PFSK-1 (cell line): Measurements from ENCODE around the gene ANKRD13A.

Experiments used
- FOXP2 ChIP-seq: optimal IDR thresholded peaks from 2 replicates; pipeline ENCODE3; 2011; ENCODE audit warnings: borderline replicate concordance, control low read depth, inconsistent platforms; ENCODE audit not compliant: insufficient read depth; ENCODE audit errors: extremely low read length, extremely low read depth
- POLR2AphosphoS5 ChIP-seq: IDR thresholded peaks from 2 replicates; pipeline ENCODE4 v1.6.1; 2012; ENCODE audit warnings: low read depth, mild to moderate bottlenecking, control low read depth, low read length, moderate library complexity
- REST ChIP-seq, 2 experiments: IDR thresholded peaks; 2 replicates each; pipeline versions ENCODE4 v1.6.1 to v1.8.0; 2011 to 2012; ENCODE audit warnings: low read depth in 2 of 2, low read length in 2 of 2, control low read depth in 1 of 2, inconsistent platforms in 1 of 2, mild to moderate bottlenecking in 1 of 2, moderate library complexity in 1 of 2; ENCODE audit not compliant: insufficient read depth in 1 of 2
- SIN3A ChIP-seq: IDR thresholded peaks from 2 replicates; pipeline ENCODE4 v1.6.1; 2012; ENCODE audit warnings: mild to moderate bottlenecking, low read length, moderate library complexity, borderline replicate concordance; ENCODE audit not compliant: insufficient read depth
- TAF1 ChIP-seq: IDR thresholded peaks from 2 replicates; pipeline ENCODE4 v1.6.1; 2012; ENCODE audit warnings: low read length, control low read depth, borderline replicate concordance; ENCODE audit not compliant: insufficient read depth

The ANKRD13A gene

GRCh38 chr12:110046451-110047187 lies 47.4 kb downstream of the ANKRD13A start:
- no peak for TF ChIP-seq SIN3A
- TF ChIP-seq REST (IDR thresholded peaks at IDR 0.05; ENCODE audit: insufficient read depth in 1 of 2, low read depth in 2 of 2, low read length in 2 of 2): no peak
- TF ChIP-seq POLR2AphosphoS5: no peak
- no peak for TF ChIP-seq FOXP2
- no peak for TF ChIP-seq TAF1

GRCh38 chr12:110047297-110047940 lies 48.2 kb downstream of the ANKRD13A start:
- TF ChIP-seq SIN3A (no peak), POLR2AphosphoS5 (no peak), FOXP2 (no peak), TAF1 (no peak), REST (IDR thresholded peaks at IDR 0.05; ENCODE audit: insufficient read depth in 1 of 2, low read depth in 2 of 2, low read length in 2 of 2) (no peak)

GRCh38 chr12:110048242-110049027 lies 49.2 kb downstream of the ANKRD13A start, which contains the start of gene C12orf76:
C12orf76 (minus strand) TSS chr12:110048522; CDS start chr12:110048495, 27 bp downstream.
- TF ChIP-seq REST (IDR thresholded peaks at IDR 0.05; ENCODE audit: insufficient read depth in 1 of 2, low read depth in 2 of 2, low read length in 2 of 2) (no peak), SIN3A (peak; percentile 95), FOXP2 (peak; percentile 94), POLR2AphosphoS5 (peak; percentile 89), TAF1 (0 out of 2 replicates have a peak, but pooled peaks have one; percentile 52)

- TF ChIP-seq FOXP2: no peak
- TF ChIP-seq REST (IDR thresholded peaks at IDR 0.05; ENCODE audit: insufficient read depth in 1 of 2, low read depth in 2 of 2, low read length in 2 of 2): no peak
- no peak for TF ChIP-seq SIN3A
- no peak for TF ChIP-seq POLR2AphosphoS5
- TF ChIP-seq TAF1: no peak
Observed at GRCh38 chr12:110050927-110051326, 51.7 kb downstream of the ANKRD13A start.
